SK-N-DZ (cell line): Measurements from ENCODE around the gene SUPT16H.
"Not testable (repeated sequence)": the region's sequence is repeated elsewhere in the genome, so short reads cannot be mapped to it uniquely, and the experiment has no call there.

Experiments used
- DNase-seq: peaks from one replicate; pipeline ENCODE4 v3.0.0-alpha.2; 2015; ENCODE audit warnings: low spot score

SUPT16H gene

GRCh38 chr14:21367582-21368144, 16.2 kb downstream of the SUPT16H start:
- no peak for DNase-seq

GRCh38 chr14:21356511-21356910, 27.3 kb downstream of the SUPT16H start:
- no peak for DNase-seq

- no peak for DNase-seq
These were observed 31.2 kb downstream of the SUPT16H start for GRCh38 chr14:21352587-21352986.

- no peak for DNase-seq
These were observed 33.3 kb downstream of the SUPT16H start for GRCh38 chr14:21350539-21350938.

GRCh38 chr14:21347201-21347600, 36.6 kb downstream of the SUPT16H start:
- DNase-seq: no peak

- DNase-seq: no peak
These were observed 37.2 kb downstream of the SUPT16H start for GRCh38 chr14:21346532-21347135.

GRCh38 chr14:21343035-21343794, 40.6 kb downstream of the SUPT16H start:
- DNase-seq: no peak

GRCh38 chr14:21334202-21334906, 49.5 kb downstream of the SUPT16H start:
- no peak for DNase-seq

- no peak for DNase-seq
These were observed 50.9 kb downstream of the SUPT16H start for GRCh38 chr14:21332950-21333349.

- no peak for DNase-seq
These were observed 56.8 kb downstream of the SUPT16H start for GRCh38 chr14:21326972-21327371.

- DNase-seq: no peak
These were observed 61.1 kb downstream of the SUPT16H start for GRCh38 chr14:21322716-21323115.

- DNase-seq: no peak
These were observed 62.9 kb downstream of the SUPT16H start for GRCh38 chr14:21320913-21321312.

GRCh38 chr14:21317398-21317797, 66.4 kb downstream of the SUPT16H start:
- no peak for DNase-seq

- DNase-seq: no peak
These were observed 70.3 kb downstream of the SUPT16H start for GRCh38 chr14:21313512-21313911.

GRCh38 chr14:21311614-21312013, 72.2 kb downstream of the SUPT16H start:
- DNase-seq: no peak

- no peak for DNase-seq
These were observed 73.9 kb downstream of the SUPT16H start for GRCh38 chr14:21309956-21310355.

GRCh38 chr14:21309238-21309636, 74.6 kb downstream of the SUPT16H start:
- no peak for DNase-seq

- DNase-seq: peak; percentile 90
These were observed 75.2 kb downstream of the SUPT16H start for GRCh38 chr14:21308479-21309237.

- DNase-seq: no peak
These were observed 75.7 kb downstream of the SUPT16H start for GRCh38 chr14:21308132-21308478.

GRCh38 chr14:21307637-21308036, 76.2 kb downstream of the SUPT16H start:
- DNase-seq: no peak

- DNase-seq: not testable (repeated sequence)
These were observed 81.0 kb downstream of the SUPT16H start for GRCh38 chr14:21302836-21303140.
